Hepatocyte (in vitro differentiated cells): ENCODE measurements around the gene C1orf122. TPM values are rescaled to one million over a fixed set of nuclear protein-coding genes. Genes with fewer than 3 reads are reported as not detected.

ENCODE experiments used
- DNase-seq: peaks from one replicate; pipeline ENCODE4 v3.0.0-alpha.2; 2016; ENCODE audit warnings: low spot score
- H2AFZ ChIP-seq: fragments of 200-600 bp; sonication (generic); 2 replicates; pipeline ENCODE4 v1.6.0; 2016; ENCODE audit warnings: antibody characterized with exemption, mild to moderate bottlenecking
- H3K27ac ChIP-seq: fragments of 200-600 bp; sonication (generic); 2 replicates; pipeline ENCODE4 v1.5.1; 2016; ENCODE audit warnings: mild to moderate bottlenecking
- H3K27me3 ChIP-seq: fragments of 200-600 bp; sonication (generic); 2 replicates; pipeline ENCODE4 v1.6.1; 2016
- H3K36me3 ChIP-seq: fragments of 200-600 bp; sonication (generic); replicated peaks from 2 replicates; pipeline ENCODE4 v1.5.1; 2016; ENCODE audit warnings: low read depth; ENCODE audit not compliant: insufficient read depth
- H3K4me1 ChIP-seq: fragments of 200-600 bp; sonication (generic); 2 replicates; pipeline ENCODE4 v1.5.1; 2016; ENCODE audit warnings: mild to moderate bottlenecking, moderate library complexity; ENCODE audit not compliant: insufficient read depth
- H3K4me2 ChIP-seq: fragments of 200-600 bp; sonication (generic); 2 replicates; pipeline ENCODE4 v1.6.0; 2016
- H3K4me3 ChIP-seq: fragments of 200-600 bp; sonication (generic); 2 replicates; pipeline ENCODE4 v1.5.1; 2016; ENCODE audit warnings: mild to moderate bottlenecking
- H3K79me2 ChIP-seq: fragments of 200-600 bp; sonication (generic); 2 replicates; pipeline ENCODE4 v1.6.0; 2017; ENCODE audit warnings: mild to moderate bottlenecking
- H3K9me2 ChIP-seq: fragments of 200-600 bp; sonication (generic); replicated peaks from 2 replicates; pipeline ENCODE4 v1.6.0; 2017; ENCODE audit warnings: mild to moderate bottlenecking; ENCODE audit not compliant: insufficient read depth
- H3K9me3 ChIP-seq: fragments of 200-600 bp; sonication (generic); 2 replicates; pipeline ENCODE4 v1.5.1; 2016; ENCODE audit warnings: low read depth, mild to moderate bottlenecking
- H4K20me1 ChIP-seq: fragments of 200-600 bp; sonication (generic); 2 replicates; pipeline ENCODE4 v1.6.0; 2016; ENCODE audit warnings: mild to moderate bottlenecking; ENCODE audit not compliant: insufficient read depth, poor library complexity, severe bottlenecking
- CTCF ChIP-seq: fragments of 200-600 bp; sonication (generic); IDR thresholded peaks from 2 replicates; pipeline ENCODE4 v1.5.1; 2016; ENCODE audit warnings: antibody characterized with exemption, mild to moderate bottlenecking; ENCODE audit not compliant: poor library complexity
- EZH2 ChIP-seq: fragments of 200-600 bp; sonication (generic); IDR thresholded peaks from 2 replicates; pipeline ENCODE4 v1.6.1; 2016; ENCODE audit warnings: antibody characterized with exemption, mild to moderate bottlenecking, borderline replicate concordance
- EZH2phosphoT487 ChIP-seq: fragments of 200-600 bp; sonication (generic); IDR thresholded peaks from one replicate; pipeline ENCODE4 v1.6.1; 2018; ENCODE audit warnings: antibody characterized with exemption, mild to moderate bottlenecking, low read depth, moderate library complexity; ENCODE audit not compliant: unreplicated experiment, severe bottlenecking
- whole genome bisulfite sequencing: methylation state at CpG from one replicate; pipeline ENCODE4 v1.1.6; 2016; ENCODE audit warnings: low lambda C conversion rate; ENCODE audit errors: missing lambda C conversion rate; 5-methylcytosine and 5-hydroxymethylcytosine counted together
- polyA plus RNA-seq: library from polyadenylated mRNA; unstranded; fragments of >200 nt; fragmentation: Nextera tagmentation; extraction: Ambion mirVana; gene quantifications from 2 replicates; pipeline ENCODE4 v1.2.1, GENCODE V29; 2016
- total RNA-seq: library from RNA; depleted of rRNA; stranded (reverse); fragments of >200 nt; gene quantifications from 2 replicates; pipeline ENCODE4 v1.2.3, GENCODE V29; 2014

The C1orf122 gene
- total and polyA plus RNA-seq, 2 experiments from 2014 or later = 63.8 to 166 TPM

GRCh38 chr1:37802439-37802838 is 5.2 kb upstream of the C1orf122 start:
- no peak for TF ChIP-seq CTCF

GRCh38 chr1:37807220-37807554 is 403 bp upstream of the C1orf122 start:
- peak overlapping the region; percentile 86 for H3K4me2 ChIP-seq
- no peak for TF ChIP-seq CTCF
- TF ChIP-seq EZH2phosphoT487 = no peak
- no peak for TF ChIP-seq EZH2
- H3K9me2 ChIP-seq = no peaks in the 10 kb centered on the region
- peak; percentile 20 for DNase-seq
- no peaks in the 10 kb centered on the region for H3K36me3 ChIP-seq
- peaks cover 32% of the 10 kb centered on the region for H3K79me2 ChIP-seq
- H3K27ac ChIP-seq = peak overlapping the region; percentile 96
- peak overlapping the region; percentile 54 for H3K4me3 ChIP-seq
- H3K27me3 ChIP-seq = no peaks in the 10 kb centered on the region
- peaks cover 17% of the 10 kb centered on the region for H4K20me1 ChIP-seq
- peaks cover 15% of the 10 kb centered on the region for H3K4me1 ChIP-seq
- H2AFZ ChIP-seq = no peak overlapping the region
- 19% methylated on average over 9 of the region's 9 CpGs for WGBS
- H3K9me3 ChIP-seq = no peaks in the 10 kb centered on the region

More at GRCh38 chr1:37802439-37802838, 5.2 kb upstream of the C1orf122 start:
- 100% methylated on average over 1 of the region's 1 CpG for WGBS
- no peaks in the 10 kb centered on the region for H3K9me2 ChIP-seq
- H3K4me3 ChIP-seq = no peak overlapping the region
- H3K27ac ChIP-seq = no peak overlapping the region
- peaks cover 17% of the 10 kb centered on the region for H4K20me1 ChIP-seq
- H3K27me3 ChIP-seq = no peaks in the 10 kb centered on the region
- H2AFZ ChIP-seq = no peak overlapping the region
- H3K9me3 ChIP-seq = no peaks in the 10 kb centered on the region
- no peaks in the 10 kb centered on the region for H3K36me3 ChIP-seq
- H3K4me2 ChIP-seq = no peak overlapping the region
- DNase-seq = no peak
- H3K4me1 ChIP-seq = peaks cover 7% of the 10 kb centered on the region
- peaks cover 16% of the 10 kb centered on the region for H3K79me2 ChIP-seq

GRCh38 chr1:37808369-37809319 is 1.1 kb downstream of the C1orf122 start:
- Histone ChIP-seq H2AFZ (peak overlapping the region; percentile 41), H3K4me2 (peak overlapping the region; percentile 97), H3K36me3 (no peaks in the 10 kb centered on the region), H3K9me3 (no peaks in the 10 kb centered on the region), H3K4me1 (peaks cover 15% of the 10 kb centered on the region), H3K27ac (peak overlapping the region; percentile 96), H3K79me2 (peaks cover 32% of the 10 kb centered on the region), H3K9me2 (no peaks in the 10 kb centered on the region), H4K20me1 (peaks cover 17% of the 10 kb centered on the region), H3K27me3 (no peaks in the 10 kb centered on the region), H3K4me3 (peak overlapping the region; percentile 54)
- TF ChIP-seq CTCF (no peak), EZH2 (no peak), EZH2phosphoT487 (no peak)
- 3% methylated on average over 16 of the region's 54 CpGs for WGBS
- peak; percentile 90 for DNase-seq
